ENCODE results near the gene FSD2. TPM values are rescaled to one million over a fixed set of nuclear protein-coding genes. Genes with fewer than 3 reads are reported as not detected.

FSD2 gene
- total and polyA plus RNA-seq, 9 of the 15 experiments (the other 6 are each of a cell fraction or from before 2014, with no cell fraction given), result 0.01 to 0.06 TPM; not detected in 7

DNA sequence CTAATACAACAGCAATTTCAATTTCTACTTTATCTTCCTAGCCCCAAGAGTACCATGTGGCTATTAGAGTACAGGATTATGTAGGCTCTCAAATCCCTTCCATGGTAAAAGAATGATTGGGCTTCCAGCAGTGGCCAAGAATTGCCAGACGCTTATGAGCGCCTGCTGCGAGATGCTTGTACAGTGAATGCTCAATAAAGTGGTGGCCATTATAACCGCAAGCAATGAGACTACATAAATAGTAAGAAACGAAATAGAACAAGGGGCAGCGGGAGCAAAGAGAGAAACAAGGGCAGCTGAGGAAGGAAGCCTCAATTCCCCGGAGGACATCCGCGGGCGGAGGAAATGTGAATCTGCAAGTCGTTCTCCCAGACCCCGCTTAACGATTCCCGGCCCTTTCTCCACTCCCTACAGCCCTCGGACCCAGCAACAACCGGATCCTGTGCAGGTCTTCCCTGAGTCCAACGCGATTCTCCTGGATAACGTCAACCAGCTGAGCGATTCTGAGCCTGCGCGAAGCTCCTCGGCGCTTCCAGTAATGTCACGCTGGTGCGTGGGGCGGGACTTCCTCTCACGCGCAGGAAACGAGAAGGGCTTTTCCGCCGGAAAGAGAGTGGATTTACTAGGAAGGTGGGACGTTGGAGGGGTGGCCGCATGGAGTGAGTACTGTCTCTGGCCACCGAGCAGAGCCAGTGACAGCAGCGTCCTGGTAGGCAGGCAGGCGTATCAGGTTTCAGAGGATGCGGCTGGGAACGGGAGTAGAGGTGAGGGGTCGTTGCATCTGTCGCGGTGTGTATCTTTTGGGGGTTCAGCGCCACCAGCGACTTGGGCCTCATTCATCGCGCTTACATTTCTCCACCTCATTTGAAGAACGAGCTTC, 55.7 kb downstream of the FSD2 start (continued):
- TF ChIP-seq FIP1L1 (IDR thresholded peaks at IDR 0.05; ENCODE audit: low read depth, low read length, poor library complexity, severe bottlenecking), result no peak
- TF ChIP-seq NR2C1 (IDR thresholded peaks at IDR 0.05), result no peak
- 0 out of 2 replicates have a peak, but pooled peaks have one; percentile 43 for TF ChIP-seq NR2C1 (tag; IDR thresholded peaks at IDR 0.05)
- TF ChIP-seq ETV6 (IDR thresholded peaks at IDR 0.05; ENCODE audit: borderline replicate concordance in 1 of 2, low read depth in 2 of 2, low read length in 1 of 2), result peak in 1 of 2 experiments; percentile 85; a peak in 1 of 4 replicates
- peak; percentile 67; the same call in 1 of the 2 replicates for TF ChIP-seq ETV6 (CRISPR knock-in tag; IDR thresholded peaks at IDR 0.05; ENCODE audit: borderline replicate concordance)
- no peak for TF ChIP-seq BCL6 (CRISPR knock-in tag; IDR thresholded peaks at IDR 0.05)
- TF ChIP-seq HIVEP1 (CRISPR knock-in tag; IDR thresholded peaks at IDR 0.05), result no peak
- TF ChIP-seq CEBPG (CRISPR knock-in tag; IDR thresholded peaks at IDR 0.05), result no peak
- no peak for TF ChIP-seq CEBPG (tag; conservative IDR thresholded peaks at IDR 0.05 in 1 of 2, IDR thresholded peaks at IDR 0.05 in 1 of 2)
- TF ChIP-seq, protein P1, sequence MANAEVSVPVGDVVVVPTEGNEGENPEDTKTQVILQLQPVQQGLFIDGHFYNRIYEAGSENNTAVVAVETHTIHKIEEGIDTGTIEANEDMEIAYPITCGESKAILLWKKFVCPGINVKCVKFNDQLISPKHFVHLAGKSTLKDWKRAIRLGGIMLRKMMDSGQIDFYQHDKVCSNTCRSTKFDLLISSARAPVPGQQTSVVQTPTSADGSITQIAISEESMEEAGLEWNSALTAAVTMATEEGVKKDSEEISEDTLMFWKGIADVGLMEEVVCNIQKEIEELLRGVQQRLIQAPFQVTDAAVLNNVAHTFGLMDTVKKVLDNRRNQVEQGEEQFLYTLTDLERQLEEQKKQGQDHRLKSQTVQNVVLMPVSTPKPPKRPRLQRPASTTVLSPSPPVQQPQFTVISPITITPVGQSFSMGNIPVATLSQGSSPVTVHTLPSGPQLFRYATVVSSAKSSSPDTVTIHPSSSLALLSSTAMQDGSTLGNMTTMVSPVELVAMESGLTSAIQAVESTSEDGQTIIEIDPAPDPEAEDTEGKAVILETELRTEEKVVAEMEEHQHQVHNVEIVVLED (CRISPR knock-in tag; IDR thresholded peaks at IDR 0.05), result peak; percentile 89
- no peak for TF ChIP-seq ZNF830 (CRISPR knock-in tag; IDR thresholded peaks at IDR 0.05)
- peak; percentile 97 for TF ChIP-seq GABPA (tag; conservative IDR thresholded peaks at IDR 0.05; ENCODE audit: low read depth)
- TF ChIP-seq, protein P2, sequence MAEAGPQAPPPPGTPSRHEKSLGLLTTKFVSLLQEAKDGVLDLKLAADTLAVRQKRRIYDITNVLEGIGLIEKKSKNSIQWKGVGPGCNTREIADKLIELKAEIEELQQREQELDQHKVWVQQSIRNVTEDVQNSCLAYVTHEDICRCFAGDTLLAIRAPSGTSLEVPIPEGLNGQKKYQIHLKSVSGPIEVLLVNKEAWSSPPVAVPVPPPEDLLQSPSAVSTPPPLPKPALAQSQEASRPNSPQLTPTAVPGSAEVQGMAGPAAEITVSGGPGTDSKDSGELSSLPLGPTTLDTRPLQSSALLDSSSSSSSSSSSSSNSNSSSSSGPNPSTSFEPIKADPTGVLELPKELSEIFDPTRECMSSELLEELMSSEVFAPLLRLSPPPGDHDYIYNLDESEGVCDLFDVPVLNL (CRISPR knock-in tag; IDR thresholded peaks at IDR 0.05; ENCODE audit: low read depth), result 0 out of 2 replicates have a peak, but pooled peaks have one; percentile 4
- no peak for TF ChIP-seq NFATC3 (IDR thresholded peaks at IDR 0.05)
- TF ChIP-seq CBFA2T2 (conservative IDR thresholded peaks at IDR 0.05), result no peak
- TF ChIP-seq, protein P3, sequence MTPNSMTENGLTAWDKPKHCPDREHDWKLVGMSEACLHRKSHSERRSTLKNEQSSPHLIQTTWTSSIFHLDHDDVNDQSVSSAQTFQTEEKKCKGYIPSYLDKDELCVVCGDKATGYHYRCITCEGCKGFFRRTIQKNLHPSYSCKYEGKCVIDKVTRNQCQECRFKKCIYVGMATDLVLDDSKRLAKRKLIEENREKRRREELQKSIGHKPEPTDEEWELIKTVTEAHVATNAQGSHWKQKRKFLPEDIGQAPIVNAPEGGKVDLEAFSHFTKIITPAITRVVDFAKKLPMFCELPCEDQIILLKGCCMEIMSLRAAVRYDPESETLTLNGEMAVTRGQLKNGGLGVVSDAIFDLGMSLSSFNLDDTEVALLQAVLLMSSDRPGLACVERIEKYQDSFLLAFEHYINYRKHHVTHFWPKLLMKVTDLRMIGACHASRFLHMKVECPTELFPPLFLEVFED (CRISPR knock-in tag; conservative IDR thresholded peaks at IDR 0.05), result 0 out of 2 replicates have a peak, but pooled peaks have one; percentile 34
- no peak for TF ChIP-seq FUS (optimal IDR thresholded peaks at IDR 0.05; ENCODE audit: low read depth, low read length)
- no peak for TF ChIP-seq ZNF24 (IDR thresholded peaks at IDR 0.05)
- TF ChIP-seq NFIX (CRISPR knock-in tag; IDR thresholded peaks at IDR 0.05; ENCODE audit: low read depth), result no peak
- TF ChIP-seq MIER1 (IDR thresholded peaks at IDR 0.05; ENCODE audit: low read depth), result no peak
- TF ChIP-seq MYBL2 (IDR thresholded peaks at IDR 0.05; ENCODE audit: low read depth), result no peak
- TF ChIP-seq MYBL2 (CRISPR knock-in tag; IDR thresholded peaks at IDR 0.05; ENCODE audit: borderline replicate concordance), result no peak
- peak; percentile 83 for TF ChIP-seq POLR2H (tag; IDR thresholded peaks at IDR 0.05; ENCODE audit: low read depth)
- TF ChIP-seq MBD2 (IDR thresholded peaks at IDR 0.05; ENCODE audit: borderline replicate concordance, low read depth), result peak; percentile 56; the same call in 1 of the 2 replicates
- TF ChIP-seq, protein P4, sequence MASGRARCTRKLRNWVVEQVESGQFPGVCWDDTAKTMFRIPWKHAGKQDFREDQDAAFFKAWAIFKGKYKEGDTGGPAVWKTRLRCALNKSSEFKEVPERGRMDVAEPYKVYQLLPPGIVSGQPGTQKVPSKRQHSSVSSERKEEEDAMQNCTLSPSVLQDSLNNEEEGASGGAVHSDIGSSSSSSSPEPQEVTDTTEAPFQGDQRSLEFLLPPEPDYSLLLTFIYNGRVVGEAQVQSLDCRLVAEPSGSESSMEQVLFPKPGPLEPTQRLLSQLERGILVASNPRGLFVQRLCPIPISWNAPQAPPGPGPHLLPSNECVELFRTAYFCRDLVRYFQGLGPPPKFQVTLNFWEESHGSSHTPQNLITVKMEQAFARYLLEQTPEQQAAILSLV (tag; IDR thresholded peaks at IDR 0.05), result no peak
